NT2/D1 (cell line): Measurements from ENCODE around the gene SH3GL2.

Experiments
- SUZ12 ChIP-seq: IDR thresholded peaks from 2 replicates; pipeline ENCODE4 v1.6.1; 2011; ENCODE audit not compliant: insufficient read length, insufficient read depth; ENCODE audit errors: extremely low read depth
- YY1 ChIP-seq: IDR thresholded peaks from 2 replicates; pipeline ENCODE4 v1.6.1; 2011; ENCODE audit not compliant: insufficient read length, insufficient read depth
- ZNF274 ChIP-seq: IDR thresholded peaks from 2 replicates; pipeline ENCODE4 v1.6.1; 2011; ENCODE audit warnings: mild to moderate bottlenecking, low read depth, low read length

DNA sequence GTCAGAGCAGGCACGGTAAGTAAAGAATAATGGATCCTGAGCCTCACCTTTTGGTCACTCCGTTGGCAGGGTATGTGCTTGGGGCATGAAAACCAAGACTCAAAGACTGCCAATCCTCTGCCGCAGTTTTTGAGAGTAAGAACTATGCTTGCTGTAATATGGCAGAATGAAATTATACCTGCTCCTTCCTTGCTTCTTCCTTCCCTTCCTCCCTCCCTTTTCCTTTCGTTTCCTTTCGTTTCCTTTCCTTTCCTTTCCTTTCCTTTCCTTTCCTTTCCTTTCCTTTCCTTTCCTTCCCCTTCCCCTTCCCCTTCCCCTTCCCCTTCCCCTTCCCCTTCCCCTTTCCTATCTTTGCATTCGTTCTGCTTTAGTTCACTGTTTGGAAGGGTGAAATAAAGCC, 43.9 kb downstream of the SH3GL2 start:
- no peak for TF ChIP-seq ZNF274
- no peak for TF ChIP-seq SUZ12
- TF ChIP-seq YY1 = no peak
